Activated T-cell treated with anti-CD3 and anti-CD28 coated beads for 48 hours (primary cell): ENCODE data around the gene SHKBP1.
A peak's percentile ranks its signal among the peaks of the same experiment; 100 is the strongest.
"Not testable (repeated sequence)": the region's sequence is repeated elsewhere in the genome, so short reads cannot be mapped to it uniquely, and the experiment has no call there.

Source experiments
- DNase-seq: peaks from one replicate; pipeline ENCODE4 v3.0.0-alpha.2; 2020; ENCODE audit warnings: low read depth

Gene SHKBP1

DNA sequence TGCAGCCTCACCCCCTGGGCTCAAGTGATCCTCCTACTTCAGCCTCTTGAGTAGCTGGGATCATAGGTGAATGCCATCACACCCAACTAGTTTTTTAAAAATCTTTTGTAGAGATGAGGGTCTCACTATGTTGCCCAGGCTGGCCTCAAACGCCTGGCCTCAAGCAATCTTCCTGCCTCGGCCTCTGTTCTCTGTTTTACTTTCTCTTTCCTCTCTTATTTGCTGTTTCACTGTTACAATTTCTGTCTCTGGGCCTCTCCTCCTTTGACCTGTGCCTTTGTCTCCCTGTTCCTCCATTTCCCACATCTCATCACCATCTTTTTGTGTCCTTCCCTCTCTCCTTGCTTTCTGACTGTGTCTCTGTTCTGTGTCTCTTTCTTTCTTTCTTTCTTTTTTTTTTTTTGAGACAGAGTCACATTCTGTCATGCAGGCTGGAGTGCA, 9.3 kb downstream of the SHKBP1 start:
- no peak for DNase-seq

DNA sequence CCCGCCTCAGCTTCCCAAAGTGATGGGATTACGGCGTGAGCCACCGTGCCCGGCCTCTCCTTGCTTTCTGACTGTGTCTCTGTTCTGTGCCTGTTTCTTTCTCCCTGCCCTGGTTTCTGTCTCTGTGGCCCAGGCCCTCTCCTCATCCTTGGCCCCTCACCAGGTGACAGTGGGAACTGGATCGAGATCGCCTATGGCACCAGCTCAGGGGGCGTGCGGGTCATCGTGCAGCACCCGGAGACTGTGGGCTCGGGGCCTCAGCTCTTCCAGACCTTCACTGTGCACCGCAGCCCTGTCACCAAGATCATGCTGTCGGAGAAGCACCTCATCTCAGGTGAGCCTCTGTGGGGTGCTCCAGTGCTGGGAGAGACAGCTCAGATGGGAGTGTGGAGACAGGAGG, 9.9 kb downstream of the SHKBP1 start:
- DNase-seq, result no peak

DNA sequence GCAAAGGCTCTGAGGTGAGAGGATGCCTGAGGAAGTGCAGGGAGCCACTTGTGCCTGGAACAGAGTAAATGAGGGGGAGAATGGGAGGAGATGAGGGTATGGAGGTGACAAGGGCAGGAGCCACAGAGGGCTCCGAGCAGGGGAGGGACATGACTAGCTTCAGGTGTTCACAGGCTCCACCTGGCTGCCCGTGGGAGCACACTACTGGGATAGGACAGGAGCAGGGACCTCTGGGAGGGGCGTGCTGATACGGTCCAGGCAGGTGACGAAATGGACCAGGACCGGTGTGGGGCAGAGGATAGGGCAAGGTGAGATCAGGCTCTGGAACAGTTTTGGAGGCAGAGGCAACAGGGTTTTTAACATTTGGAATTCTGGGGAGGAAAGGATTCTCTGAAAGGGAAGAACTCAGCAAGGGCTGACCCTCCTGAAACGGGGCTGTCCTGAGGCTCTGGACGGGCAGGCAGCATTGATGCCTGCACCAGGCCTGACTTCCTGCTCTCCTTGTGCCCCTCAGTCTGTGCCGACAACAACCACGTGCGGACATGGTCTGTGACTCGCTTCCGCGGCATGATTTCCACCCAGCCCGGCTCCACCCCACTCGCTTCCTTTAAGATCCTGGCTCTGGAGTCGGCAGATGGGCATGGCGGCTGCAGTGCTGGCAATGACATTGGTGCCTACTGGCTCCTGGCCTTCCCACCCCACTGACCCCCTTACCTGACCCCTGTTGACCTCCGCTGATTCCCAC, 11.6 kb downstream of the SHKBP1 start:
- DNase-seq, result no peak

DNA sequence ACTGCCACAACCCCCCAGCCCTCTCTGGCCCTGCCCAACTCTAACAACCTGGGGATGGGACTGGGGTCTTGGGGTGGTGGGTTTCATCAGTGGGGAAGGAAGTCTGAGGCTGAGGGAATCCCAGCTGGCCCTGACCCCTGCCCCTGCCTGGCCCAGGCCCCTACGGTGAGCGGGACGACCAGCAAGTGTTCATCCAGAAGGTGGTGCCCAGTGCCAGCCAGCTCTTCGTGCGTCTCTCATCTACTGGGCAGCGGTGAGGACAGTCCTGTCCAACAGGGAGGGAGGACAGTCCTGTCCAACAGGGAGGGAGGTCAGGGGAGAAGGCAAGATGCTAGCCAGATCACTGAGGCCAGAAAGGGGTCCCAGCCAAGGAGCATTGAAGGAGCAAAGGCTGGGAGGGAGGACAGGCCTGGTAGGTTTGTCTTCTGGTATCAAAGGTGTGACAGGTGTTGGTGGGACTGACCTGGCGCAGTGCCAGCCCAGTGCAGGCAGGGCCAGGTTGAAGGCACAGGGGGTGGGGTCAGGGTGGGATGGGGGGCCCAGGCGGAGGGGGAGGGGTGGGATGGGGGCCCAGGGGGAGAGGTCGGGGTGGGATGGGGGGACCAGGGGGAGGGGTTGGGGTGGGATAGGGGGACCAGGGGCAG, 12.4 kb downstream of the SHKBP1 start:
- DNase-seq, result no peak

DNA sequence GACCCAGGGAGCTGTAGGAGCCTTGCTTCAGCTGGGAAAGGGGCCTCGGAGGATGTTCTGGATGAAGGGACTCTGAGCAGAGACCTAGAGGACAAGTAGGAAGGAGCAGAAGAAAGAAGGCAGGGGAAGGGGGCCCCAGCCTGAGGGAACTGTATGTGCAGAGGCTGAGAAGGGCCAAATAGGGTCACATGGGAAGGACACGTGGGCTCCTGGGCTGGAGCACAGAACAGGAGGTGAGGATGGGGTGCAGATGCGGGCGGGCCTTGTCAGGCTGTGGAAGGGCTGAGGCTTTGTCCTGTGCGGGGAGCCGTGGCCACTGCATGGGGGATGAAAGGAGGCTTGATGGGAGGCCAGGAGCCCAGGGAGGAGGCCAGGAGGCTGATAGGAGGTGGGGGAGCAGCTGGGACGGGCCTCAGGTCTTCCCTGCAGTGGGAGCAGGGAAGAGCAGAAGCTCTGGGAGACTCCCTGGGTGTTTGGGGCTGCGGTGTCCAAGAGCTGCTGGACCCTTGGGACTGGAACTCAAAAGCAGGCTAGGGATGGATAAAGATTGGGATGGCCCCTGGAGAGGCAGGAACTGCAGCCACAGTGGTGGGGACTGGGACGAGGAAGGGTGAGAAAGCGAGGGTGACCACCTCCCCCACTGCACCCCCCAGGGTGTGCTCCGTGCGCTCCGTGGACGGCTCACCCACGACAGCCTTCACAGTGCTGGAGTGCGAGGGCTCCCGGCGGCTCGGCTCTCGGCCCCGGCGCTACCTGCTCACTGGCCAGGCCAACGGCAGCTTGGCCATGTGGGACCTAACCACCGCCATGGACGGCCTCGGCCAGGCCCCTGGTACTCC, 13.1 kb downstream of the SHKBP1 start:
- DNase-seq, result no peak

DNA sequence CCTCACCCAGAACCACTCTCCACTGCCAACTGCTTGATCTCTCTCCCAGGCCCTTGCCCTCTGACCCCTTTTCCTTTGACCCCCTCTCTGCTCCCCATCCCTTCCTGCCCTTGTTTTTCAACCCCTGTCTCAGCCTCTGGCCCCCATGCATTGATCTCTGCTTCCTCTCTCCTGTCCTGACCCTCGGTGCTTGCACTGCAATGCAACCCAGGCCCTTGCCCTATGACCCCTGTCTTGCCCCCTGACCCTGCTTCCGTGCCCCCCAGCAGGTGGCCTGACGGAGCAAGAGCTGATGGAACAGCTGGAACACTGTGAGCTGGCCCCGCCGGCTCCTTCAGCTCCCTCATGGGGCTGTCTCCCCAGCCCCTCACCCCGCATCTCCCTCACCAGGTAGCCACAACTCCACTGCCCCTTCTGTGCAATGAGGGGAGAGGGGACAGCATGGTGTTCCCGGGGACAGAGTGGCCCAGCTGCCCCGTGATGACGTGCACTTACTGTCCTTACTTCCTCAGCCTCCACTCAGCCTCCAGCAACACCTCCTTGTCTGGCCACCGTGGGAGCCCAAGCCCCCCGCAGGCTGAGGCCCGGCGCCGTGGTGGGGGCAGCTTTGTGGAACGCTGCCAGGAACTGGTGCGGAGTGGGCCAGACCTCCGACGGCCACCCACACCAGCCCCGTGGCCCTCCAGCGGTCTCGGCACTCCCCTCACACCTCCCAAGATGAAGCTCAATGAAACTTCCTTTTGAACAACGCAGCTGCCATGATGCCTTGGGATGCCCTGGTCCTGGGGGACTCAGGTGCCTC, 14.0 kb downstream of the SHKBP1 start:
- DNase-seq, result no peak

DNA sequence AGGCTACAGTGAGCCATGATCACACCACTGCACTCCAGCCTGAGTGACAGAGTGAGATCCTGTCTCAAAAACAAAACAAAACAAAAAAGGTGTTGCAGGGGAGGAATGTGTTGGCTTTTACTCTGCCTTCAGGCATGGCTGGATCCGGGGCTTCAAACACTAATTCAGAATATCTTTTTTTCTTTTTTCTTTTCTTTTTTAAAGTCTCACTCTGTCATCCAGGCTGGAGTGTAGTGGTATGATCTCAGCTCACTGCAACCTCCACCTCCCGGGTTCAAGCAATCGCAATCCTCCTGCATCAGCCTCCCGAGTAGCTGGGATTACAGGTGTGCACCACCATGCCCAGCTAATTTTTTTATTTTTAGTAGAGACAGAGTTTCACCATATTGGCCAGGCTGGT, 15.1 kb downstream of the SHKBP1 start:
- DNase-seq, result not testable (repeated sequence)

DNA sequence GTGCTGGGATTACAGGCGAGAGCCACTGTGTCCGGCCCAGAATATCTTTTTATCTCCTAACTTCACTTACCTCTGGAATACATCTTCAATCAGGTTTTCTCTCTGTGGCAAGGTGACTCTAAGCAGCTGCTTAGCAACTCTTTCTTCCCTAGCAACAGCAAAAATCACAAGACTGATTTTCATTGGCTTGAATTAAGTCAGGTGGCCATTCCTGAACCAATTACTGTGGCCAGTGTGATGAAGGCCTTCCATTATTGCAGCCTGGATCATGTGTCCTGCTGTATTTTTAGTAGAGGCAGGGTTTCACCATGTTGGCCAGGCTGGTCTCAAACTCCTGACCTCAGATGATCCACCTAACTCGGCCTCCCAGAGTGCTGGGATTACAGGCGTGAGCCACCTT, 15.5 kb downstream of the SHKBP1 start:
- DNase-seq, result no peak

DNA sequence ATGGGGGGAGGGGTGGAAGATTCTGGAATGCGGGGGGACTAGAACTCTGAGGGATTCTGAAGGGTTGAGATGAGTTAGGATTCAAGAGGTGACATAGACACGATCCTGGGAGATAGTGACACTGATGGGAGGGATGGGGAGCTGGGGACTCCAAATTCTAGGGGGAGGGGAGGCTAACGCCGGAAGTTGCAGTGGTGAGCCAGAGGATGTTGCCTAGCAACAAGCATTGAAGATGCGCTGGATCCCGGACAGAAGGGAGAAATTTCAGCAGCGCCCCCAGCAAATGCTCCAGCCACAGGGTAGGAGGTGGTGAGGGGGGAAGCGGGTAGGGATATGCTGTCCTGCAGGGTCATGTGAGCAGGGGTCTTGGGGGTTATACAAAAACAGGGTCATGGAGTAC, 17.6 kb downstream of the SHKBP1 start:
- no peak for DNase-seq

DNA sequence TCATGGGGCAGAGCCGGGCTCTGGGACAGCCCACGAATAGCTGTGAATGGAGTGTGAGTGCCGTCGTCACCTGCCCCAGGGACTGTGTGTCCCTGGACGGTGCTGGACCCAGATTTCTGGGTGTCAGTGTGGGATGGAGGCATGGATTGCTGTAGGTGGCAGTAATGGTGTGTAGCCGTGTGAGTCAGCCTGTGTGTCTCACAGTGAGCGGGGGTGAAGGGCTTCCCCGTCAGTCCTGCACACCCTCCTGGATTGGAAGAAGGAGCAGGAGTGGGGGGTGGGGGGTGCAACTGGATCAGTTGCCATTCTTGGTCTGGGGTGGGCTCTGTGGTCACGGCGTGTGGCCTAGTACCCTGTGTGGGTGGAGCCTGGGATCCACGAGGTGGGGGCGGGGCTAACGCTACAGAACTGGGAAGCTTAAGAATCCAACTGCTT, 18.0 kb downstream of the SHKBP1 start:
- no peak for DNase-seq

DNA sequence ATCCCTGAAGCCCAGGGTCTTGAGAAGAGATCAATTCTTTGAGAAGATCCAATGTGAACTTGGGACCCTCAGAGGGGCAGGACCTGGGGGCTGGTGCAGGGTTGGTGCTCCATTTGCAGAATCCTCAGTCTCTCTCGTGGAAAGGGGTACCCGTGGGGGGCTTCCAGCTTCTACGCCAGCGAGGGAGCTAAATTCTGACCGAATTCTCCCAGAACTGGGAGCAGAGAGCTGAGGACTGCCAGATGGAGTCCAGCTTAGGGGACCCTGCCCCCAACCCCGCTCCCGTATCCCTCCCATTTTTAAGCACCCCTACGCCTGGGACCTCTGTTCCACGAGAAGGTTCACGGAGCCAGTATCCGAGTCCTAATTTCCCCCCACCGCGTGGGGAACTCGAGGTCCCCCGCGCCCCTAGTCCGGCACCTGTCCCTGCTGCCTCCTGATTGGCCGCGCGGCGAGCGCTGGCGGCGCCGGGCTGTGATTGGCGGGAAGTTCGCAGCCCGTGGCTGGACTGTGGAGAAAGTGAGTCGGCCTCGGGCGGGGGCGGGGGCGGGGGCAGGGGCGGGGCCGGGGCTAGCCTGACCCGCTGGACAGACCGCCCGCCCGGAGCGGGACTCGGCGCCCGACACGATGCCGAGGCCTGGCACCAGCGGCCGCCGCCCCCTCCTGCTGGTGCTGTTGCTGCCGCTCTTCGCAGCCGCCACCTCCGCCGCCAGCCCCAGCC, 20.1 kb downstream of the SHKBP1 start:
- no peak for DNase-seq

DNA sequence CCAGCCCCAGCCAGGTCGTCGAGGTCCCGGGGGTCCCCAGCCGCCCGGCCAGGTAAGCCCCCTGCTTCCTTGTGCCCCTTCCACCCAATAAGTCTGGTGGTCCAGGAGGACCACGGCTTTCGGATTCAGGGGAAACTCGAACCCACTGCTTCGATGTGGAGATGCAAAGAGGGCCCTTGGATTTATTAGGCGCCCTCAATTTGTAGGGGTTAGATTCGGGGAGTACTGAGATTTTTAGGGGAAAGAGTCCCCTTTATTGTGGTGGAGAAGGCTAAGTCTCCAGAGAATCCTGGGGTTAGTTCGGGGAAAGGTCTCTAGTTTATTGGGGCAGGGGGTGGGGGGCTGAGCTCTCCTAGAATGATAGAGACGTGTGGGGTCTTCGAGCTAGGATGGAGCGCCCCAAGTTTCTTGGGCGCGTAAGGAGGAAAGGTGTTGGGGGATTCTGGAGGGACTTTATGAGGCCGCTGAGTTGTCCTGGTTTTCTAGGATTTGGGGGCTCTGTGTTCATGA, 20.7 kb downstream of the SHKBP1 start:
- no peak for DNase-seq

DNA sequence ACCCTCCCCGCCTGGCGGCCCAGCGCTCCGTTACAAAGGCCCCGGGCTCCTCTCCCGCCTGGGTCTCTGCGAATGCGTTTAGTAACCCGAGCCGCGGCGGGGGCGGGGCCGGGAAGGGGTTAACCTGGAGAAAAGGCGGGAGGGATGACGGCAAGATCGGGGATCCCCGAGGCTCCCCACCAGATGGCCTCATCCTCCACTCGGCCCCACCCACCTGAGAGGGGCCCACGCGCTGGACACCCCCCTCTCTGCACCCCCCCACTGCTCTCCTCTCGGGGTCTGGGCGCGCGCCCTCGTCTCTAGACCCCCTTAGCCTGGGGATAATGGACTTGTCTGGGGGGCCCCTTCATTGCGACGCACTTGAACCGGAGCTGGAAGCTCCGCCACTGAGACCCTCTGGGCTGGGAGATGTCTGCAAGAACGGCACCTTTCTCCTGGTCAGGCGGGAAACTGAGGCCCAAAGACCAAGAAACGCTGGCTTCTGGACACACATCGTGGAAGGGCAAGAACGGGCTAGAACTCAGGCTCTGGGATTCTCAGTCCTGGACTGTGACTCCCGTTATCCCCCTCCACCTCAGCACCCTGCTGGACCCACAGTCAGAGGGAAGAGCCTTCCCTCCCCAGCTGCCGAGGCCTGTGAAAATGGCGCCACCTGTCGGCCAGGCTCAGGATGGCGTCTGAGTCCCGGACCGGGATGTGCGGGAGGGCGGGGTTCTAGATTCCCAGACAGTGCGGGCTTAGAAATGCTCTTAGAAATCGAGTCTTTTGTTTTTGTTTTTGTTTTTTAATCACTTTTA, 21.6 kb downstream of the SHKBP1 start:
- peak; percentile 83 for DNase-seq

DNA sequence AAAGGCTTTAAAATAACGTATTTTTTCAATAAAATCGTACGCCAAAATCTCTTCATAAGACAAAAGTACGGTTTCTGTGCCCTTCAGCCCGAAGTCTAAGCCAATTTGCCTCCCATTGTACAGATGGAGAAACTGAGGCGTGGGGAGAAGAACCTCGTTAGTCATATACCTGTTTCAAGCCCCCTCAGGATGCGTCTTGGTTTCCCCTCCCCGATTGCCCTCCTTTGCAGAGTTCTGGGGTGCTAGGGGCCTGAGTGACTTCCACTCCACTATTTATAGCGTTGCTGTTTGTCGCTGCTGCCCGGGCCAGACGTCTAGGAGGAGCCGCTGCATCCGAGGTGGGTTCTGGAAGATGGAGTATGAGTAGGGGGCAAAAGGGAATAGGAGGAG, 22.2 kb downstream of the SHKBP1 start:
- no peak for DNase-seq

DNA sequence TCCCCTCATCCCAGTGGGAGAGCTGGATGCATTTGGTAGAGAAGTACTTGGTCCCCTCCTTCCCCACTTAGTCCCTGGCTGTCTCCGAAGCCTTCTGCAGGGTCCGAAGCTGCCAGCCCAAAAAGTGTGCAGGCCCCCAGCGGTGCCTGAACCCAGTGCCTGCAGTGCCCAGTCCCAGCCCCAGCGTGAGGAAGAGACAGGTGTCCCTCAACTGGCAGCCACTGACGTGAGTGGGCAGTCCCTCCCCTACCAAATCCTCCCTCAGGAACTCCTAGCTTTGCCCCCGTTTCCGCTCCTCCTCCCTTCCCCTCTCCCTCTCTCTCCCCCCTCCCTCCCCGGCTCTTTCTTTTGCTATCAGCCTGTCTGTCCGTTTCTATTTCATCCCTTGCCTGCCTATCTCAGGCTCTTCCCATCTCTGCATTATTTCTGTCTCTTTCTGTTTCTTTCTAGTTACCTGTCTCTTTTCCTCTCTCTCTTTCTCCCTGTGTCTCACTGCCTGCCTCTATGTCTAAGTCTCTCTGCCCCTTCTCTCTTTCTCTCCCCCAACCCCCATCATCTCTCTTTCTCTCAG, 22.7 kb downstream of the SHKBP1 start:
- DNase-seq, result no peak

DNA sequence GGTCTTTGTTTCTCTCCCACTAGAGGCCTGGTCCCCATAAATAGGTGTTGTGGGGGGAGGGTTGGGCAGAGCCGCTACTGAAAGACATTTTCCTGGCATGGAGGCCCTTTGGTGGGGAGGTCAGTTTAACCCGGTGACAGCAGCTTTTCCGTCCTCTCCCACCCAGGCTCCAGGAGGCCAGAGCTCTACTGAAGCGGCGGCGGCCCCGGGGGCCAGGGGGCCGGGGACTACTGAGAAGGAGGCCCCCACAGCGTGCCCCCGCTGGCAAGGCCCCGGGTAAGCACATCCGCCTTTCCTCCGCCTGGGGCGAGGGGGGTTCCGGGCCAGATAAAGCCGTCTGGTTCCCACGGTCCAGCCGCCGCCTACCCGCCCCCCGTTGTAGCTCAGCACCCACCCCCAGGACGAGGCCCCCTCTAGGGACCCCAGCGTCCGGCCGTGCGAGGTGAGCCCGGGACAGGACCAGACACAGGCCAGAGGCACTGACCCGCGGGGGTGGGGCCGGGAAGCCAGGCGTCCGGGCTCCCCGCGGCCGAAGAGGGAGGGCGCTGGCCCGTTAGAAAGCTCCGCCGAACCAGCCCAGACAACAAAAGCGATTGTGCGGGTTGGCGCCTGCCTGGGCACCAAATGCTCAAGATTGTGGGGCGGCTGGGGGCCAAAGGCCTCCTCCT, 23.4 kb downstream of the SHKBP1 start:
- no peak for DNase-seq

DNA sequence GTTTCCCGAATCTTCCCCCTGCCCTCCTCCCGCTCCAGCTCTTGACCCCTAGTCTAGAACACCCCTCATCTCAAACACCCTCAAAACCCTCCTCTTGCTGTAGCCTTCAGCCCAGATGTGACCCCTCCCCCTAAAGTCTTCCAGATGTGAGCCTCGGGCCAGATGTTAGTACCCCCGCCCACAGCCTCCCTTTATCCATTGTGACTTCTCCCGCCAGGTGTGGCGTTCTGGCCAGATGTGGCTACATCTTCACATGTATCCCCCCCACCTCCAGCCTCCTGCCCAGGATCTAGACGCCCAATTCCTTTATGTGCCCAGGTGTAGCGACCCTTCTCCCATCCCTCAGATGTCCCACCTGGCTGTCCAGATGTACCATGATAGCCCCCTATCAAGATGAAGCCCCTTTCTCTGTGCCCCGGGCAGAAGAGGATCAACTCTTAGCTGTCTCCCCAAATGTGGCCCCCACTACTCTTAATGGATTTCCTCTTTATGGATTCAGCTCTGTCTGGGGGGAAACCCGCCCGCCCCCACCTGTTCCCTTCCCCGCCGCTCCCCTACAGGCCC, 24.0 kb downstream of the SHKBP1 start:
- DNase-seq, result no peak

DNA sequence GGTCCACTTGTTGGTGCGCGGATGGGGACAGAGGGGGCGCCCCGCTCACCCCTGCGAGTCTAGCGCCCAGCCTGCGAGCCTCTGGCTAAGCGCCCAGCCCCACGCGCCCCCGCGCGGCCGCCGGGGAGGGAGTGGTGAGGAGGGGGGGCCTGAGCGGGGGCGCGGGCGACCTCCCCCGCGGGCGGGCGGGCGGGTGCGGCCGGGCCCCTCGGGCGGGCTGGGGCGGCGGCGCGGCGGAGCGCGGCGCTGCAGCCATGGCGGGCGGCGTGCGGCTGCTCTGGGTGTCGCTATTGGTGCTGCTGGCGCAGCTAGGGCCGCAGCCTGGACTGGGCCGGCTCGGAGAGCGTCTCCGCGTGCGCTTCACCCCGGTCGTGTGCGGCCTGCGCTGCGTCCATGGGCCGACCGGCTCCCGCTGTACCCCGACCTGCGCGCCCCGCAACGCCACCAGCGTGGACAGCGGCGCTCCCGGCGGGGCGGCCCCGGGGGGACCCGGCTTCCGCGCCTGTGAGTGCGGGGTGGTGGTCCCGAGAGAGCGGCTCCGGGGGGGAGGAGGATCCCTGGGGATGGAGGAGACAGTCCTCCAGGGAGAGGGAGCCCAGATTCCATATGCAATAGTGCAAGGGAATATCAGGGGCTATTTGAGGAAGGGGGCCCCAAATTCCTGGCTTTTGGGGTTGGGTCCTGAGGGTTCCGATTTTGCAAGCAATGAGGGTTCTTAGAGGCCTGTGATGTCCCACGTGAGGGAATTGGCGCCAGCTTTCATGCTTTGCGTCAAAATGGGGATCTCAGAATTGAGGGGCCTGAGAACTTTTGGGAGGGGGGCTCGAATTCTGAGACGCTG, 24.7 kb downstream of the SHKBP1 start, which contains the start of gene LTBP4:
LTBP4 (plus strand) TSS at position 236 of the 841 bp plus-strand sequence; CDS start at position 255, 19 bp downstream.
- no peak for DNase-seq
